Liver (tissue), 3 donors: ENCODE measurements around the gene MMP28.

Experiments used
- CTCF ChIP-seq: fragments of 150-350 bp; IDR thresholded peaks from 2 replicates; pipeline ENCODE4 v1.5.1; 2017; ENCODE audit warnings: improper control_type of control experiment, low read depth, low read length; ENCODE audit not compliant: missing input control
- JUND ChIP-seq, 2 donors: IDR thresholded peaks; 2 replicates each; pipeline ENCODE4 v1.6.1; 2016; ENCODE audit warnings: antibody characterized with exemption in 2 of 2
- YY1 ChIP-seq: IDR thresholded peaks from 2 replicates; pipeline ENCODE4 v1.6.1; 2016; ENCODE audit warnings: antibody characterized with exemption, mild to moderate bottlenecking
- donor health status: healthy.
- donor health status: healthy.

DNA sequence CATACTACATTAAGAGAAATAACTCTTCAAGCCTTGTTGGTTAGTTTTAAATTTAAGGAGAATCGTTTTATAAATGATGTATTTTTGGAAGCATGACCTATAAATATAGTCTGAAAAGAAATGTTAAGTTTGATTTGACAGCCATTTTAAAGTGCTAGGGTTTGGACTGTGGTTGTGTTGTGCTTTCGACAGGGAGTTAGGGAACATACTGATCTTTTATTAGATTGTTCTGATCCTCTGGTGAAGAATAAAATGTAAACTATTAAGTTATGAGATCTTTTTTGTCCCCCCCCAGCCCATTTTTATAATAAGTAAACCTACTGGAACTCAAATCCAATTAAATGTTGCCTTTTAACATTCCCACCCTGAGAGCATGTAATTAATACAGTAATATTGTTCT is 25.9 kb upstream of the MMP28 start:
- TF ChIP-seq JUND (IDR thresholded peaks at IDR 0.05) (no peak), CTCF (no peak), YY1 (no peak)
